ENCODE measurements around the gene ADO. TPM values are rescaled to one million over a fixed set of nuclear protein-coding genes. Genes with fewer than 3 reads are reported as not detected.

ADO gene
- total and polyA plus RNA-seq, 10 of the 15 experiments (the other 5 are each of a cell fraction or from before 2014, with no cell fraction given) = 4.3 to 44.6 (median 18.7) TPM

- TF ChIP-seq IRF5 (IDR thresholded peaks at IDR 0.05; ENCODE audit: borderline replicate concordance) (no peak), DPF2 (IDR thresholded peaks at IDR 0.05) (peak; percentile 70), POLR2AphosphoS5 (IDR thresholded peaks at IDR 0.05; ENCODE audit: low read length) (no peak), CBFB (IDR thresholded peaks at IDR 0.05; ENCODE audit: low read depth) (0 out of 2 replicates have a peak, but pooled peaks have one; percentile 53), BCL11A (IDR thresholded peaks at IDR 0.05; ENCODE audit: low read depth, low read length) (peak; percentile 79), STAT3 (IDR thresholded peaks at IDR 0.05; ENCODE audit: low read depth, low read length) (0 out of 2 replicates have a peak, but pooled peaks have one; percentile 19), NFIC (IDR thresholded peaks at IDR 0.05; ENCODE audit: low read depth, low read length) (peak; percentile 71), EP300 (IDR thresholded peaks at IDR 0.05; ENCODE audit: borderline replicate concordance in 1 of 2, control insufficient read depth in 1 of 2, low read depth in 2 of 2, low read length in 2 of 2) (peak; percentile 77 to 81; a peak in 3 of 4 replicates), HDGF (IDR thresholded peaks at IDR 0.05) (no peak), ATF7 (IDR thresholded peaks at IDR 0.05; ENCODE audit: low read depth) (peak; percentile 81), NFYB (IDR thresholded peaks at IDR 0.05; ENCODE audit: insufficient read depth, low read depth, low read length) (no peak), MEF2A (IDR thresholded peaks at IDR 0.05; ENCODE audit: insufficient read depth, low read depth, low read length) (0 out of 2 replicates have a peak, but pooled peaks have one; percentile 14)
- TF ChIP-seq, protein P1, sequence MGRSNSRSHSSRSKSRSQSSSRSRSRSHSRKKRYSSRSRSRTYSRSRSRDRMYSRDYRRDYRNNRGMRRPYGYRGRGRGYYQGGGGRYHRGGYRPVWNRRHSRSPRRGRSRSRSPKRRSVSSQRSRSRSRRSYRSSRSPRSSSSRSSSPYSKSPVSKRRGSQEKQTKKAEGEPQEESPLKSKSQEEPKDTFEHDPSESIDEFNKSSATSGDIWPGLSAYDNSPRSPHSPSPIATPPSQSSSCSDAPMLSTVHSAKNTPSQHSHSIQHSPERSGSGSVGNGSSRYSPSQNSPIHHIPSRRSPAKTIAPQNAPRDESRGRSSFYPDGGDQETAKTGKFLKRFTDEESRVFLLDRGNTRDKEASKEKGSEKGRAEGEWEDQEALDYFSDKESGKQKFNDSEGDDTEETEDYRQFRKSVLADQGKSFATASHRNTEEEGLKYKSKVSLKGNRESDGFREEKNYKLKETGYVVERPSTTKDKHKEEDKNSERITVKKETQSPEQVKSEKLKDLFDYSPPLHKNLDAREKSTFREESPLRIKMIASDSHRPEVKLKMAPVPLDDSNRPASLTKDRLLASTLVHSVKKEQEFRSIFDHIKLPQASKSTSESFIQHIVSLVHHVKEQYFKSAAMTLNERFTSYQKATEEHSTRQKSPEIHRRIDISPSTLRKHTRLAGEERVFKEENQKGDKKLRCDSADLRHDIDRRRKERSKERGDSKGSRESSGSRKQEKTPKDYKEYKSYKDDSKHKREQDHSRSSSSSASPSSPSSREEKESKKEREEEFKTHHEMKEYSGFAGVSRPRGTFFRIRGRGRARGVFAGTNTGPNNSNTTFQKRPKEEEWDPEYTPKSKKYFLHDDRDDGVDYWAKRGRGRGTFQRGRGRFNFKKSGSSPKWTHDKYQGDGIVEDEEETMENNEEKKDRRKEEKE (IDR thresholded peaks at IDR 0.05) = no peak
Observed at GRCh38 chr10:62852961-62853702, 48.6 kb downstream of the ADO start (continued).
